ENCODE measurements around the gene OR10H1. TPM values are rescaled to one million over a fixed set of nuclear protein-coding genes. Genes with fewer than 3 reads are reported as not detected.
"Not testable (repeated sequence)": the region's sequence is repeated elsewhere in the genome, so short reads cannot be mapped to it uniquely, and the experiment has no call there.

Gene OR10H1
- not detected for total RNA-seq

- POLR2A ChIA-PET, result no interaction called here
- CTCF ChIA-PET, result no interaction called here
Measured at GRCh38 chr19:15815306-15815705, at the start of gene OR10H1. Gene OR10H1 (minus strand): TSS chr19:15815664. CDS start chr19:15808037, 7,627 bp downstream.

GRCh38 chr19:15864824-15865223 is 49.4 kb upstream of the OR10H1 start:
- POLR2A ChIA-PET, result no interaction called here

GRCh38 chr19:15863272-15863671 is 47.8 kb upstream of the OR10H1 start:
- CTCF ChIA-PET, result no interaction called here
- POLR2A ChIA-PET, result interaction anchor here (0.6 kb wide), 1 partner anchor 772 kb away, joined by 16 read pairs; no protein-coding TSS in a partner anchor

More at GRCh38 chr19:15864824-15865223, 49.4 kb upstream of the OR10H1 start:
- CTCF ChIA-PET, result no interaction called here

DNA sequence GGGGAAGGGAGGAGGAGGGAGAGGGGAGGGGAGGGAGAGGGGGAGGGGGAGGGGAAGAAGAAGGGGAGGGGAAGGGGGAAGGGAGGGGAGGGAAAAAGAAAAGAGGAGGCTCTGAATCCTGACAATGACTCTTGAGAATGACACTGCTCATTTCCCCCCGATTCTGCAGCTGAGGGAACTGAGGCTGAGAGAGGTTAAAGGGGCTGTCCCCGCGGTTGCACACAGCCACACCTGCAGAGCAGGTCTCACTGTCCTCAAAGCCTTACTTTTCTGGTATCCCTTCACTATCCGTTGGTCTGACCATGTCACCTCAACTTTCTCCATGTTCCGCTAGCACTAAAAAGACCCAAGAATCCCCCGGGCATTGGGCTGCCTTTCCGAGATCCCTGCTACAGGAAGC is 47.0 kb upstream of the OR10H1 start:
- ChIA-PET CTCF (no interaction called here), POLR2A (no interaction called here)

DNA sequence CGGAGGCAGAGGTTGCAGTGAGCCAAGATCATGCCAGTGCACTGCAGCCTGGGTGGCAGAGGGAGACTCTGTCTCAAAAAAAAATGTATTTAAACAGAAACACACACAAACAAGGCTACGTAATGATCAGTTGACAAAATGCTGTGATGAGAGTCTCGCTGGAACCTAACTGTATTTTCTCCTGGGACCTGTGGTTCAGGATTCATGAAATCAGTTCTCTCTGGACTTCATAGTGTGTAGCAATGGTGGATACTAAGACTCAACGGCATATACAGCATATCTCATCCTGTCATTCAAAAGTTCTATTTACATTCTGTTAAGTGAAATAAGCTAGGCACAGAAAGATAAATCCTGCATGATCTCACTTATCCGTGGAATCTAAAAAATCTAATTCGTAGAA is 45.1 kb upstream of the OR10H1 start:
- ChIA-PET CTCF (no interaction called here), POLR2A (no interaction called here)

DNA sequence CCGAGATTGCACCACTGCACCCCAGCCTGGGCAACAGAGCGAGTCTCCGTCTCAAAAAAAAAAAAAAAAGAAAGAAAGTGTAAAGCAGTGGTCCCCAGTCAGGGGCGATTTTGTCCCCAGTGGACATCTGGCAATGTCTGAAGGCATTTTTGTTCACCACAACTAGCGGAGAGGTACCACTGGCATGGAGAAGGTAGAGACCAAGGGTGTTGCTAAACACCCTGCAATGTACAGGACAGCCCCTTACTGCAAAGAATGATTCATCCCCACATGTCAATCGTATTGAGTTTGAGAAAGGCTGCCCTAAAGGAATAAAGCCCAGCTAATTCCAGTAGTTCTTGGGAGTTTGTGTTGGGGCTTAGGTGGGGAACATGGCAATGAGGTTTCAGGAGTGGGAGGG is 43.7 kb upstream of the OR10H1 start:
- CTCF ChIA-PET, result no interaction called here
- POLR2A ChIA-PET, result no interaction called here

DNA sequence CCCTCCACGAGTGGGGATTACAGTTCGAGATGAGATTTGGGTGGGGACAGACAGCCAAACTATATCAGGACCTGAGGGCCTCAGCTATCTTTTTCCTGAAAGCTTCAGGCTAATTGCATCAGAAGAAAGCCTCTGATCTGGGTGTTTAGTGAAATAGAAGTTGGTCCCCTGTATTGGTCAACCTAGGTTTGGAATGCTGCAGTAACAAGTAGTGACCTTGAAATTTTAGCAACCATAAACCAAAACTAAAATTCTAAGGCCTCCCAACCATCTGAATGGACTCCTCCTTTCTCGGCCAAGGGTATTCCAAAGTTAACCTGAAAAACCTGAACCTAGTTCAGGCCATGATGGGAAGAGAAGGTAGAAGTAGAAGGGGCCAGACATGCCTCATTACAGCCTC is 34.9 kb upstream of the OR10H1 start:
- ChIA-PET CTCF (interaction anchor here (0.6 kb wide), 1 partner anchor 9 kb away, joined by 4 read pairs; no protein-coding TSS in a partner anchor), POLR2A (interaction anchor here (0.6 kb wide), 1 partner anchor 629 kb away, joined by 3 read pairs; no protein-coding TSS in a partner anchor)

DNA sequence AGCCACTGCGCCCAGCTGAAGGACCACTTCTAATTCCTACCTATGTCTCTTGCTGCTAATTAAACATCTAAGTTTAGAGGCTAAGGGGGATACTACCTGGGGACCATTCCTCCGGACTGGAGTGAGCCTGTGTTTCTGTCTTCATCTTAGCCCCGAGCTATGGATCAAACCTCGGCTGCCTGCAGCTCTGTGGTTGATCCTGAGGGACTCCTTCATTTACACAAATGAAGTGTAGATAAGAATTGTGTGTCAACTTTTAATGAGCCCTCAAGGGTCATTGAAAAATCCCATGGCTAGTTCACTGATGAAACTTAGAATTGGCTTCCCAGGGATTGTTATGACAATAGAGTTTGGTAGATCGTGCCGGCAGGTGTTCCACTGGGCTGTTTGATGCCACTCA is 31.5 kb upstream of the OR10H1 start:
- ChIA-PET POLR2A (no interaction called here), CTCF (interaction anchor here (0.6 to 0.7 kb wide), 3 partner anchors 42 to 1010 kb away, joined by 3 to 5 read pairs (median 4); no protein-coding TSS in a partner anchor)

GRCh38 chr19:15843894-15844222 is 28.4 kb upstream of the OR10H1 start:
- ChIA-PET CTCF (interaction anchor here (0.6 to 1.2 kb wide), 3 partner anchors 341 to 978 kb away, joined by 3 to 4 read pairs (median 3); partner anchors contain the start of gene FAM32A), POLR2A (interaction anchor here (0.7 kb wide), 1 partner anchor 27 kb away, joined by 8 read pairs; no protein-coding TSS in a partner anchor)

- CTCF ChIA-PET, result interaction anchor here (0.6 kb wide), 1 partner anchor 978 kb away, joined by 3 read pairs; no protein-coding TSS in a partner anchor
- POLR2A ChIA-PET, result no interaction called here
Measured at GRCh38 chr19:15843203-15843893, 27.9 kb upstream of the OR10H1 start.

DNA sequence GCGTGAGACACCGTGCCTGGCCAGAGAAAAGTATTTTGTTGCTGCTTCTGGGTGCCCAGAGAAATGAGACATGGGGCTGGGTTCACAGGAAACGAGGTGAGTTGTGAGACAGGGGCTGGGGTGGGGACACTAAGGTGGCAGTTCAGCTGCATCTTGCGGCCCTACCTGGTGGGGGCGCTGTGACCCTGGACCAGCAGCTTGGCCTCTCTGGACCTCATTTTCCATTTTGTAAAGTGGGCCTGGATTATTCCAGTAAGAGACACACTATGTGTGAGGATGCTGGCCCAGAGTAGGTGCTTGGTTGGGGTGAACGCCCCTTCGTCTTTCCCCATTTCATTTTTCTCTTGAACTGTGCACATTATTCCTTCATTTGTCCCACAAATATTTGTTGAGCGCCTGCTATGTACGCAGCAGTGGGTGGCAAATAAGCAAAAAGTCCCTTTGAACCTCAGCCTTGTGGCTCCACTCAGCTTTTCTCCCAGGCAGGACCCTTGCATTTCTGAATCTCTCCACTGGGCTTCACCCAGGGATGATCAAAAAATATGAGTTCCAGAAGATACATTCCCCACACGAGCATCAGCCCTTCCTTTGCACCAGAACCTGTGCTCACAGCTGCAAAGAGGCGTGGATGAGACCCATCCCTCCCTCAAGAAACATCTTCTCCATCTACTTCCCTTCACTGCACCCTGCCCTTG is 26.6 kb upstream of the OR10H1 start:
- POLR2A ChIA-PET, result no interaction called here
- CTCF ChIA-PET, result interaction anchor here (0.9 to 1.1 kb wide), 2 partner anchors 11 to 234 kb away, joined by 3 read pairs; partner anchors contain the start of gene TPM4

GRCh38 chr19:15840833-15841232 is 25.4 kb upstream of the OR10H1 start:
- POLR2A ChIA-PET, result no interaction called here
- CTCF ChIA-PET, result interaction anchor here (0.7 kb wide), 2 partner anchors 10 to 220 kb away, joined by 3 to 4 read pairs; no protein-coding TSS in a partner anchor

GRCh38 chr19:15839888-15840287 is 24.4 kb upstream of the OR10H1 start:
- POLR2A ChIA-PET, result not testable (repeated sequence)
- CTCF ChIA-PET, result interaction anchor here (0.5 kb wide), 1 partner anchor 28 kb away, joined by 3 read pairs; no protein-coding TSS in a partner anchor

DNA sequence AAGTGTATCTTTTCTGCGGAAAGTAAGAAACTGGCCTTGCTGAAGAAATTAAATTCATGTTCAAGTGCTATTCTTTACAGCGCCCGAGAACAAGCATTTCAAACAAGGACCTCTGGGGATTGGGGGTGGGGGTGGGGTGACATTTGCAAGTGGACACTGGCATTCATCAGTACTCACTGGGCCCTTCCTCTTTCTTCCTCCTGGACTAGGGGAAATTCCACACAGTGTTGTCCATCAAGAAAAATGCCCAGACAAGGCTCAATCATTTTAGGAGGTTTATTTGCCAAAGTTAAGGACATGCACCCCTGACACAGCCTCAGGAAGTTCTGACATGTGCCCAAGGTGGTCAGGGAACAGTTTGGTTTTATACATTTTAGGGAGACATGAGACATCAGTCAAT is 22.9 kb upstream of the OR10H1 start:
- ChIA-PET POLR2A (no interaction called here), CTCF (interaction anchor here (0.9 kb wide), 1 partner anchor 515 kb away, joined by 3 read pairs; no protein-coding TSS in a partner anchor)

DNA sequence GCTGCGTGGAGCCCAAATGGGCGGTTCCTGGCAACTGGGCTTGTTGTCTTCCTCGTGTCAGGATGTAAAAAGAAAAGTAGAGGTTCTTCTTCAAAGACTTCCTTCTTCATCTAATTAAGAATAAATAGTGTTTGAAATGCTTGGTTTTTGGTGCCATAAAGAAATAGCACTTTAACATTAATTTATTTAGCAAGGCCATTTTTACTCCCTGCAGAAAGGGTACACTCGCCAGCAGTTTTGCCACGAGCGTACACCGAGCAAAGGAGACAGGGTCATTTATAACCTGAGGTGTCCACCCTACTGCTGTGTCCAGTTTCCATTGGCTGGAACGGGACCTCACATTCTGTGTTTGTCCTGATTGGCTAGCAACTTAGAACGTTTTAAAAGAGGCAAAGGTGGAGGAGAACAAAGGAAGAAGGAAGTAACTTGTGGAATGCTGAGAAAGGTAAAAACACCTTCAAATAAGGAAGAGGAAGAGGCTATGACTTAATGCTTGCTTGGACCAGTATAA is 21.8 kb upstream of the OR10H1 start:
- POLR2A ChIA-PET, result interaction anchor here (0.5 to 0.6 kb wide), 2 partner anchors 324 to 994 kb away, joined by 4 read pairs; no protein-coding TSS in a partner anchor
- CTCF ChIA-PET, result interaction anchor here (0.9 to 1.2 kb wide), 2 partner anchors 11 to 514 kb away, joined by 3 to 4 read pairs; no protein-coding TSS in a partner anchor

DNA sequence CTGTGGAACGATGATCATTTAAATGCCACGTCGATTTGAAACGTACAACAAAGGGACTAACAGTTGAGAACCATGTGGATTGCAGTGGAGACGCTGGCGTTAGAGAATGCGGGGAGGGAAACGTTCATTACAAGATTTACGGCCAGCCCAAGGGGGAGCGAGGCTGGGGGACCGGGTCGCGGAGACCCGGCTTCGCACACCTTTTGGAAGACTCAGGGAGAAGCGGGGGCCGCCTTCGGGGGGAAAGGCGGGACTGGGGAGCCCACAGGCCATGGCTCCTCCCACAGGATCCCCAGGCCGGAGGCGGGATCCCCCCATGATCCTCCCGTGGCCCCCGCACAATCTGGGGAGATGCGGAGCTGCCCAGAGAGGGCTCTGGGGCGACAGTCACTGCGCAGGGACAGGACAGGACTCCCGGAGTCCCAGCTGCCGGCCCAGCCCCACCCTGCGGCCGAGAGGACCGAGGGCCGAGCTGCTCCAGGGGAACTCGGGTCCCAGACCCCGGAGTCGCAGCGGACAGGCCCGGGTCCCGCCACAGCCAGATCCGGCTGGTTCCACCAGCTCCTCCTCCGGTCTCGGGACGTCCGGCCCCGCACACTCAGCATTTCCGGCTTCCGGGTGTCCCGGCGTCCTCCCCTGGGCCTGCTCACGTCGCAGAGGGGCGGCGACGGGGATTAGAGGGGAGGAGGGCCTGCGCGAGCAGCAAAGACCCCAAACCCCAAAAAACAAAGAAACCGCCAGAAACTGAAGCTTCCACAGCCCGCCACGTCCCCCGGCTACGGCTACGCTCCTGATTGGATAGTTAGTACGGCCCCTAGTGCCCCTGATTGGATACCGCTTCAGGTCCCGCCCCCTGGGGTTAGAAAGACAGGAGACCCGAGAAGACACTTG is 21.1 kb upstream of the OR10H1 start:
- CTCF ChIA-PET, result interaction anchor here (1.2 kb wide), 1 partner anchor 10 kb away, joined by 4 read pairs; no protein-coding TSS in a partner anchor
- POLR2A ChIA-PET, result interaction anchor here (0.5 to 0.7 kb wide), 3 partner anchors 165 to 995 kb away, joined by 3 to 4 read pairs (median 4); no protein-coding TSS in a partner anchor

DNA sequence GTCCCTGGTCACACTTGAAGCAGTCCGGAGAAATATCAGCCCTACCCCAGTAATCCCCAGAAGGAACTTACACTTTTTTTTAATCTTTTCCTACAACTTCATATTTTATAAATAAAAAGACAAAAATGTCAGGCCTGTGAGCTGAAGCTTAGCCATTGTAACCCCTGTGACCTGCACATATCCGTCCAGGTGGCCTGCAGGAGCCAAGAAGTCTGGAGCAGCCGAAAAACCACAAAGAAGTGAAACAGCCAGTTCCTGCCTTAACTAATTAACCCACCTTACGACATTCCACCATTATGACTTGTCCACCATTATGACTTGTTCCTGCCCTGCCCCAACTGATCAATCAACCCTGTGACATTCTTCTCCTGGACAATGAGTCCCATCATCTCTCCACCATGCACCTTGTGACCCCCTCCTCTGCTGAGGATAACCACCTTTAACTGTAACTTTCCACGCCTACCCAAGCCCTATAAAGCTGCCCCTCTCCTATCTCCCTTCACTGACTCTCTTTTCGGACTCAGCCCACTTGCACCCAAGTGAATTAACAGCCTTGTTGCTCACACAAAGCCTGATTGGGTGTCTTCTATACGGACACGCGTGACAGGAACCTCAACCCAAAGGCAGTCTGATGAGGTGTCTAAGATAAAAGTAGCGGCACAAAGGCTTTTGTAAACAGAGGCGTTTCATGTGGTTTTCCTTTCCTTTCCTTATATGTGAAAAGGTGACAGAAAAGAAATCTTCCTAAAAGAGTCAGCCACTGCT is 20.3 kb upstream of the OR10H1 start:
- CTCF ChIA-PET, result not testable (repeated sequence)
- POLR2A ChIA-PET, result interaction anchor here (0.7 kb wide), 1 partner anchor 250 kb away, joined by 3 read pairs; no protein-coding TSS in a partner anchor

GRCh38 chr19:15834232-15834631 is 18.8 kb upstream of the OR10H1 start:
- CTCF ChIA-PET, result interaction anchor here (0.6 kb wide), 1 partner anchor 340 kb away, joined by 5 read pairs; no protein-coding TSS in a partner anchor
- POLR2A ChIA-PET, result not testable (repeated sequence)
